Mononuclear cell (primary cell): Measurements from ENCODE around the gene XYLT1. TPM values are rescaled to one million over a fixed set of nuclear protein-coding genes. Genes with fewer than 3 reads are reported as not detected.

Experiments
- H3K27me3 ChIP-seq: 2 replicates; pipeline ENCODE4 v1.6.0; 2011; ENCODE audit warnings: low read length, control low read depth; ENCODE audit not compliant: insufficient read depth
- H3K4me1 ChIP-seq: 2 replicates; pipeline ENCODE4 v1.5.1; 2011; ENCODE audit warnings: mild to moderate bottlenecking, low read length, control low read depth; ENCODE audit not compliant: insufficient read depth
- H3K4me3 ChIP-seq: 2 replicates; pipeline ENCODE4 v1.5.1; 2011; ENCODE audit warnings: mild to moderate bottlenecking, low read length, moderate library complexity
- H3K9me3 ChIP-seq: 2 replicates; pipeline ENCODE4 v1.5.1; 2011; ENCODE audit warnings: low read depth, mild to moderate bottlenecking, control low read depth, low read length
- total RNA-seq: library from RNA; depleted of rRNA; stranded (reverse); fragments of >200 nt; gene quantifications from one replicate; pipeline ENCODE4 v1.2.3, GENCODE V29; 2012

Gene XYLT1
- total RNA-seq, 1 donor = 19.4 TPM

DNA sequence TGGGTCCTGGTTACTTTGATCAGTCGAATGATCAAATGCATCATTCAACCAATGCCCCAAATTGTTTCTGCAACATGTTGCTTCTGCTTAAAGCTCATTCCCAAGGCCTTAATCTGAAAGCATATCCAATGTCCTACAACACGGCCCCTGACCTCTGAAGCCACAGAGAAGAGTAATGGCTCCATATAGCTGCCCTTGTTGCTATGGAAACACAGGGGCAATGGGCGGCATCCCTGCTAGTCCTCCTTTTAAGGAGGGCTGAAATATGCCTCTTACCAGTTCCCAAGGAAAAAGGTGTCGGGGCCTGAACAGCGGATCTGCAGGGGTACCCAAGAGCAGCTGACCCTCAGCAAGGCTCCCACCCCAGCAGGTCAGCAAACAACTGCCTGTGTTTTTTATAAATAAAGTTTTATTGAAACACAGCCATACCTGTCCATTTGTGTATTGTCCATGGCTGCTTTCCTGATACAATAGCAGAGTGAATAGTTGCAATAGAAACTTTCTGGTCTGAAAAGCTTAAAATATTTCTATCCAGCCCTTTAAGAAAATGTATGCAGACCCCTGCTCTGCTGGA, 210.4 kb downstream of the XYLT1 start:
- Histone ChIP-seq H3K27me3 (no peaks in the 10 kb centered on the region), H3K4me1 (peaks cover 36% of the 10 kb centered on the region), H3K9me3 (no peaks in the 10 kb centered on the region), H3K4me3 (no peak overlapping the region)

DNA sequence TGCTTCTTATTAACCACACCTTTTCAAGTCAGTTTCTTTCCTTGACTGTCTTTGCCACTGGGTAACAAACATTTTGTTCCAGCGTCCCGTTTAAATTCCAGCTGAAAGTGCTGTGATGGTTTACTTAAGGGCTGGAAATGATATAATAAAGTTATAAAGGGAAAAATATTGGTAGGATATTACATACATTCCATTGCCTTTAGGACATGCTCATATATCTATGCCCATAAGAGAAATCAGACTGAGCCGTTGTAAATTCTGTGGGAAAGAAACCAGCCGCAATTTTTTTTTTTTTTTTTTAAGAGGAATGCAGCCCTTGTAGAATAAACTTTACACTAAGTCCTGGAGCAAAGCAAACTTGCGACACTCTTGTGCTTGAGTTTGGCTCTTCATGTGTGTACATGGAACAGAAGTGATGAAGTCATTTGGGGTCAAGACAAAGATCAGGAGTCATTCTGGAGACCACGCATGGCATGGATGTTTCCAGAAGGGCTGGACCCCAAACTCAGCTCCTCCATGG, 210.9 kb downstream of the XYLT1 start:
- Histone ChIP-seq H3K9me3 (no peaks in the 10 kb centered on the region), H3K4me1 (peaks cover 36% of the 10 kb centered on the region), H3K27me3 (no peaks in the 10 kb centered on the region), H3K4me3 (no peak overlapping the region)

DNA sequence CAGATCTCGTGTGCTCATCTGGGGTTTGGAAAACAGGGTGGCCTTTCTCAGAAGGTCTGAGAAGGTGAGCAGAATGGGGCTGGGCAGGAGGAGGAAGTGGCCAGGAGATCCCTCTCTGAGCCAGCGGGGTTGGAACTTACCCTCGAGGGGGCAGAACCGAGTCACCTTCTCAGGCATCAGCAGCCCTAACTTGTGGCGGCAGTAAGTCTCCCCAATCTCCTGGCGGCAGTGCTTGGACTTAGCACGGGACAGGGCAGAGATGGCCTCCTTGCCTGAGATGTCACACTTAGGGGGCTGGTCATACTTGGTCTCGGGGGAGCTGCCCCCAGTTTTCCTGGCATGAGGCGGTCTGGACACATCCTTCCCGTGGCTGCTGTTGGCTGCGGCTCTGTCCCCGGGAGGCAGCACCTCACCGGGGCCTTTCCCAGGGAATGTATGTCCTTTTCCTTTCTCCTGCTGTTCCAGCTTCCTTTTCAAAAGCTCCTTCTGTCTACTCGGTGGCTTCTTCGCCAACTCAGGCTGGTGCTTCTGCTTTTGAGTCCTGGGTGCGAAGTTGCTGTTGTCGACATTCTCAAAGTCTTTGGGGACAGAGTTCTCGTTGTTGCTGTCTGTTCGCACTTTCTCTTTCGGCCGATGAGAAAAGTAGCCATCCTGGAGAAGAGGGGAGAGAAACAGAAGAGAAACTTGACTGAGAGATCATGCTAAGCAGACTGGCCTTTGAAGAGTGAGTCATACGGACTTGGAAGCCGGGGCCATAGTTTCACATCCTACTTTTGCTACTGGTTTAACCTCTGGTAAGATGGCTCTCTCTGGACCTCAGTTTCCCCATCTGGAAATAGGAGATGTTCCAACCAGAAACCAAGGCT, 211.7 kb downstream of the XYLT1 start:
- Histone ChIP-seq H3K27me3 (no peaks in the 10 kb centered on the region), H3K4me1 (peaks cover 36% of the 10 kb centered on the region), H3K4me3 (no peak overlapping the region), H3K9me3 (no peaks in the 10 kb centered on the region)

DNA sequence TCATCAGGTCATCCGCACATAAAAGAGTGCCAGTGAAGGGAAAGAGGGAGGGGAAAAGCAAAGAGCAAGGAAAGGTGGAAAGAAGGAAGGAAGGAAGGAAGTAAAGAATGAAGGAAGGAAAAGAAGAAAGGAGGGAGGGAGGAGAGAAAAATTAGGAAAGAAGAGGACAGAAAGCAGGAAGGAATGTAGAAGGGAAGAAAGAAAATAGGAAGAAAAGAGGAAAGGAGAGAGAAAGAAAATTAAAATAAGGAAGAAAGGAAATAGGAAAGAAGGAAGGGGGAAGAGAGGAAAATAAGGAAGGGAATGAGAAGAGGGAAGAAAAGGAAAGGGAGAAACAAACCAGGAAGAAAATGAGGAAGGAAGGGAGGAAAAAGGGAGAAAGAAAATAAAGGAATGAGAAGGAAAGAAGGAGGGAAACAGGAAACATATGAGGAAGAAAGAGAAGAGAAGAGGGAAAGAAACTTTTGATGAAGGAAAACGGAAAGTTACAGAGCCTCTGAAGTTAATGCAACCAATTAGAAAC, 212.6 kb downstream of the XYLT1 start:
- Histone ChIP-seq H3K27me3 (no peaks in the 10 kb centered on the region), H3K9me3 (no peaks in the 10 kb centered on the region)

DNA sequence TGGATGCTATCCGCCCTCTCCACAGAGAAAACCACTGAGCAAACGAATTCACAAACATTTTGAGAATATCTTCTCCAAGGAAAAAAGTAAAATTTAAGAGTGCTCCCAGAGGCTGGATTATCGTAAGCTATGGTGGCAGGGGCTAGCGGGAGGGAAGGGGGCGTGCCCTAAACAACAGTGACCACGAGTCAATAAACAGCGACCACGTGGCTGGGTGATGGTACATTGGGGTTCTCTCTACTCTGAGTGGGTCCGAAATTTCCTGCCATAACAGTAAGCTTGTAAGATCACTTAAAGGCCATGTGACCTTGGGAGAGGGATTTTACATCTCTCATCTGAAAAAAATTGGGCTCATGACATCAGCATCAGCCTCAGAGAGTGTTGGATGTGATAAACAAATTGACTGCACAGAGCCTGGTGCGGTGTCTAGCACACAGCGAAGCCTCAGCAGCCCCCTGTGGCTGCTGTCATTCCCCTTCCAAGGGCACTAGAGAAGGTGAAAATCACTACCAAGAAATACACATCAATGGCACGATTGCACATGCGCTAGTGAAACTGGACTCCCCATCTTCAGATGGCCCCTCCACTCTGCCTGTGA, 213.2 kb downstream of the XYLT1 start:
- Histone ChIP-seq H3K4me3 (no peak overlapping the region), H3K9me3 (no peaks in the 10 kb centered on the region), H3K4me1 (peaks cover 36% of the 10 kb centered on the region), H3K27me3 (no peaks in the 10 kb centered on the region)

More for the DNA sequence above, 212.6 kb downstream of the XYLT1 start:
- H3K4me1 ChIP-seq = peaks cover 36% of the 10 kb centered on the region
- H3K4me3 ChIP-seq = no peak overlapping the region

DNA sequence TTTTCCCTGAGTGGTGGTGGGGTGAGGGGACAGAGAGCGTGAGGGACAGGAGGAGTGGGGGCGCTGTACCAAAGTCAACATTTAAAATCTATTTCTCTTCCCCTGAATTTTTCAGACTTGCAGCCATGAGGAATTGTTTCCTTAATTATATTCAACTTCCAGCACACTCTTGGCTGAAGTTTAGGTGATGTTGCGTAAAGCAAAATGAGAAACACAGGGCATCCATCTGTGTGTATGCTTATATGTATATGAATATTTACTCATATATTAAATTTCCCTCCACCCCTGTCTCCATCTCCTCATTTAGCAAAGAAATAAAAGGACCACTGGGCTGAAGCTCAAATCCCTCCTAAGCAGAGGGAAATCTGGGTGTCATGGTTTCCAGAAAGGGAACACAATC, 218.1 kb downstream of the XYLT1 start:
- Histone ChIP-seq H3K4me3 (no peak overlapping the region), H3K4me1 (peaks cover 11% of the 10 kb centered on the region), H3K27me3 (no peaks in the 10 kb centered on the region), H3K9me3 (no peaks in the 10 kb centered on the region)

DNA sequence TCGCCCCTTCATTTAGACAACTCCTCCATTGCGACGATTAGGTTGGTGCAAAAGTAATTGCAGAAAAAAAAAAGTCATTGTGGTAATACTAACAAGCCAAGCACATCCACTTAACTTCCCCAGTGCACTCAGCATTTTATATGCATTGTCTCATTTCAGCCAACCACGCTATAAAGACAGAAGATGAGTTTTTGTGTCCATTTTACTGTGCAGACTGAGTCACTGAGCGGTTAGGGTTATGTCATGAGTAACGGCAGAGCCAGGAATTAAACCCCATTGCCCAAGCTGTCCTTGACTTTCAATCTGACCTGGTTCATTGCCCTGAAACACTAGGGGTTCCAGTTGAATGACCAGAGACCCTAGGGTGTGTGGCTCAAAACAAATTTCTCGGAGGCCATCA, 218.7 kb downstream of the XYLT1 start:
- Histone ChIP-seq H3K4me1 (peaks cover 8% of the 10 kb centered on the region), H3K27me3 (no peaks in the 10 kb centered on the region), H3K4me3 (no peak overlapping the region), H3K9me3 (no peaks in the 10 kb centered on the region)

DNA sequence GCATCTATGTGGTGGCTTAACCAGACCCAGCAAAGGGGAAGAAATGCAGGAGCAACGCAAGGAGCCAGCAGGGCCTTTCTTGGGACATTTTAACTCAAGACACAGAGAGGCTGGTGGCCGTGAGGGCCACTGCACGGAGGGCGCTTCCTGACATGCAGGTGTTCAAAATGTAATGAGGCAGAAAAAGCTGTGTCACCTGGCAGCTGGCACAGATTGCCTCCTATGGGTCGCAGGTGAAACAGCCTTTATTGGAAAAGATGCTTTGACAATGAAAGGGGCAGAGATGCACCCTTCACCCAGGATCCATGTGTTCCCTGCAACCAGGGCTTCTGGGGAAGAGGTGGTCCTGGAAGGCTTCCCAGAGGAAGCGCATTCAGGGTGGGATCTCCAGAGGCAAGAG, 219.3 kb downstream of the XYLT1 start:
- peaks cover 8% of the 10 kb centered on the region for H3K4me1 ChIP-seq

DNA sequence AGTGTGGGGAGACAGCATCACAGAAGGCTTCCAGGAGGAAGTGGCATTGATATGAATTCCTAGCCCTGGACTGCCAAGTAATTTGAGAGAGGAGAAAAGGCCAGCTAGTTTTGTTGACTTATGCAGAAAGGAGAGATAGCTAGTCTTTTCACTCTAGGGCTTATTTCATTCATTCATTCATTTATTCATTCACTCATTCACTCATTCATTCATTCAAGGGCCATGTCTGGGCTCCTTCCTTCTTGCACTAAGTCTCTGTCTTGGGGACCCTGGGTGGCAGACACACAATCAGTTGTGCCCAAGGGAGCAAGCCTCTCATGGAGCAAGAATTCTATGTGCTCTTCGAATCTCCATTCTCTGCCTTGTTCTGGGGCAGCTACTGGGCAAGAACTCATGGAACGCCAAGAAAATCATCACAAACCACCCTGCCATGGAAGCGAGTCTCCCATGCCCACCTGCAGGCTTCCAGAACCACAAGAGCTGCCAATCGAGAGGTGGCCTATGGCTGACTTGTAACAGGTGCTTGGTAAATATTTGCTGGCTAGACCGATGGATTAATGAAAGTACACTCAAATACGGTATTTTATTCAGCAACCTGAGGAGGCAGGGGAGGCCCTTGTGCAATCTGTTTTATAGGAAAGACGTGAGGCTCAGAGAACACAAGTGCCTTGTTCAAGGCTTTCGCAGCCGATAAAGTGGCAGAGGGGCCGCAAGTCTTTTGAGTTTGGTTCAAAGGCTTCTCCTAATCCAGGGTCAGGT, 223.6 kb downstream of the XYLT1 start:
- H3K4me1 ChIP-seq = peaks cover 5% of the 10 kb centered on the region
- no peaks in the 10 kb centered on the region for H3K27me3 ChIP-seq
- H3K9me3 ChIP-seq = no peaks in the 10 kb centered on the region
- no peak overlapping the region for H3K4me3 ChIP-seq

More for the DNA sequence above, 219.3 kb downstream of the XYLT1 start:
- H3K9me3 ChIP-seq = no peaks in the 10 kb centered on the region
- no peaks in the 10 kb centered on the region for H3K27me3 ChIP-seq
- no peak overlapping the region for H3K4me3 ChIP-seq

DNA sequence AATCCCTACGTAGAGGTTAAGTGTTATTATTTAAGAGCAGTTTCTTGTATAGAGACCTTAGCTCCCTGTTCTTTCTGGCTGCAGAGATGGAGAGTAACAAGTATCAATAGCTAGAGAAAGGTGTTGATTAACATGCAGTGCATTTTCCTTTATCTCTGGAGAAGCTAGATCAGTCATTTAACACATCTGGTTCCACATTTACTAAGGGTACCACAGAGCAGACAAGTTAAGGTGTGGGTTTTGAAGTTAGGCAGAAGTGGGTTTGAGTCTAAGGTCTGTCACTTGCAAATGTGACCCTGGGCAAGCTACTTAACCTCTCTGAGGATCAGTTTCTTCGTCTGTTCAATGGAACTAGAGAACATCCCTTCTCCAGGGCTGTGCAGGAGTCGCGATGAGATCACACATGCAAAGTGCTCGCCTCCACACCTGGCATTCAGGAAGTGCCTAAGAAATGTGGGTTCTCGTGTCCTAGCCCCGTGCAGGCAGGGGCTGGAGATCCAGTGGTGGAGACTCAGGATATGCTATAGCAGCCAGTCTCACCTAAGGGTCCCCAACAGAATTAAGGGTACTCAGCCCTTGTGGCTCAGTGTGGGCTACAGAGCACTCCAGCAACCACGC, 224.4 kb downstream of the XYLT1 start:
- Histone ChIP-seq H3K4me3 (no peak overlapping the region), H3K27me3 (no peaks in the 10 kb centered on the region), H3K4me1 (peaks cover 4% of the 10 kb centered on the region), H3K9me3 (no peaks in the 10 kb centered on the region)

DNA sequence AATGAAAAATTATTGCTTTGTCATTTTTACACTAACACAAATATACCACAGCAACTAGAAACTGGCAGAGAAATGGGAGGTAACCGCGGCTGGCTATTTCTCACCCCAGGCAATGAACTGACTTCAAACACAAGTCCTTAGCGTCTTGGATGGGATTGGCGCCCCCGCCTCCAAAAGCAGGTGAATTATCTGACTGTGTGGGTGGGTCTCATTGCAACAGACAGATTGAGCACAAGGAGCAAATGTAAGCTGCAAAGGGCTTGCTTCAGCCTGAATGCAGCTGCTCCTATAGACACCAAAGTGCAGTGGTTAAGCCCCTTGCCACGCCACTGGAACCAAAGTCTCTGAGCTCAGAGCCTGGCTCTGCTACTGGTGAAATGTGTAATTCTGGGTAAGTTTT, 225.0 kb downstream of the XYLT1 start:
- Histone ChIP-seq H3K27me3 (no peaks in the 10 kb centered on the region), H3K9me3 (no peaks in the 10 kb centered on the region), H3K4me1 (no peaks in the 10 kb centered on the region), H3K4me3 (no peak overlapping the region)

DNA sequence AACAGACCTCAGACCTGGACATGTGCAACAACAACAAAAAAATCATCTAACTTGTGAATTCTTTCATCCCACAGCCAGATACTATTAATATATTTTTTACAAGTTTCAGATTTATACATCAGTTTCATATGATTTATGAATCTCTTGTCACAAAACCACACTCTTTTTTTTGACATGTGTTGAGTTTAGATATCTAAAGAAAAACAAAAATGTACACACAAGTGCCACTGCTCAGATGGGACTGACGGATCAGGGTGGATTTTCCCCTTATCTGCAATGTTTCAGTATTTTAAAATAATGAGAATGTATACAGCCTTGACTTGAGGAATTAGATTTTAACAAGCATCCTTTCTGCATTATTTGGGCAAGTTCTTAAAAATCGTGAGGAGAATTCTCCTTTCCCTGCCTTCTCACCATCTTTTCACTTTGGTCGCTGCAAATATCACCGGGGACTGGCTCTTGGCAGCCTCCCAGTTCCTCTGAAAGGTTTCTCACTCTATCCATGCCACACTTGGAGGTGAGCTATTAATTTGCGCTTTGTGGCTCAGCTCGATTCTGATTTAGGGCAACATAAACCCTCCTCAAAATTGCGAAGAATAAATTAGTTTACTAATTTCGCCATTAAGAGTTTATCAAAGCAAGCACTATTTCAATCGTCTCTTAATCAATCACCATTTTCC, 225.7 kb downstream of the XYLT1 start:
- H3K4me1 ChIP-seq = no peaks in the 10 kb centered on the region
- H3K4me3 ChIP-seq = no peak overlapping the region
- H3K27me3 ChIP-seq = no peaks in the 10 kb centered on the region
- no peaks in the 10 kb centered on the region for H3K9me3 ChIP-seq

DNA sequence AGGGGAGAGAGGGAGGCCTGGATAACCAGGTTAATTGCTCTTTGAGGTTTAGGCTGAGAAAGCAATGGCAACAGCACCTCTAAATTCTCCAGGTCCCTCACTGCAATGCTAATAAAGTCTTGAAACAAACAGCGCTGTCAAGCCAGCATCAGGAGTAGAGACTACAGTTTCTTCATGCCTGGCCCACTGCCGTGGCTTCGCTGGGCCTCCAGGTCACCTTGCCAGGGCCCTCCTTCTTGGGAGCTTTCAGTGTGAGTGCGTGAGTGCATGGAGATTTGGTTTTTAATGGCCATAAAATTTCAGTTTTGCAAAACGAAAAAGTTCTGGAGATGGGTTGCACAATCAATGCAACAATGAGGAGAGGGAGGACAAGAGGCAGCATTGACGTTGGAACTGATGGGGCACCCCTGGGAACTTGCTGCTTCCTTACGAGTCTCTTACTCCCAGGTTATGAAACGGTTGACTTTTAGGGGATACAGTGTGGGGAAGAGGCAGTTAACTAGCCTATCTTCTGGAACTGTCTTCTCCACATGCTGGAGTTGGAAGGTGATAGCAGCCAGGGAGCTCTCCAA, 229.4 kb downstream of the XYLT1 start:
- H3K4me3 ChIP-seq = no peak overlapping the region
- H3K4me1 ChIP-seq = peaks cover 30% of the 10 kb centered on the region
- H3K9me3 ChIP-seq = no peaks in the 10 kb centered on the region
- no peaks in the 10 kb centered on the region for H3K27me3 ChIP-seq
